Adrenal gland (tissue), 12 donors: Measurements from ENCODE around the gene STK38. TPM values are rescaled to one million over a fixed set of nuclear protein-coding genes. Genes with fewer than 3 reads are reported as not detected.
"Not testable (repeated sequence)": the region's sequence is repeated elsewhere in the genome, so short reads cannot be mapped to it uniquely, and the experiment has no call there.

ENCODE experiments used
- DNase-seq, 7 donors: peaks; one replicate each; pipeline ENCODE4 v3.0.0-alpha.2; 2019 to 2020
- H3K27ac ChIP-seq, 5 donors: fragments of 200-600 bp; sonication (generic) in 4 of 5; 1 replicate in 3 of 5; 2 replicates in 2 of 5; pipeline versions ENCODE4 v1.5.1 to v1.8.0; 2016 to 2020; ENCODE audit warnings: mild to moderate bottlenecking in 1 of 5
- H3K27me3 ChIP-seq: fragments of 200-600 bp; 2 replicates; pipeline ENCODE4 v1.8.0; 2021
- H3K36me3 ChIP-seq, 2 donors: fragments of 200-600 bp; replicated peaks in 1 of 2; 1 replicate in 1 of 2; 2 replicates in 1 of 2; pipeline versions ENCODE4 v1.5.1 to v1.8.0; 2018 to 2022
- H3K4me1 ChIP-seq, 2 donors: fragments of 200-600 bp; replicated peaks in 1 of 2; 1 replicate in 1 of 2; 2 replicates in 1 of 2; pipeline versions ENCODE4 v1.5.1 to v1.8.0; 2018 to 2021
- H3K4me3 ChIP-seq, 4 donors: fragments of 200-600 bp; sonication (generic) in 3 of 4; one replicate each; pipeline ENCODE4 v1.5.1; 2016 to 2018
- H3K9me3 ChIP-seq, 3 donors: fragments of 200-600 bp; sonication (generic) in 1 of 3; replicated peaks in 1 of 3; 1 replicate in 2 of 3; 2 replicates in 1 of 3; pipeline versions ENCODE4 v1.5.1 to v1.8.0; 2016 to 2021
- CTCF ChIP-seq, 6 experiments: fragments of 450-650 bp in 4 of 6; fragments of 200-600 bp in 2 of 6; sonication (generic) in 1 of 6; IDR thresholded peaks; 1 replicate in 5 of 6; 2 replicates in 1 of 6; pipeline versions ENCODE4 v1.5.1 to v1.8.0; 2016 to 2021; ENCODE audit warnings: antibody characterized with exemption in 6 of 6, mild to moderate bottlenecking in 2 of 6, moderate library complexity in 1 of 6
- POLR2A ChIP-seq, 2 donors: fragments of 450-650 bp; IDR thresholded peaks; one replicate each; pipeline ENCODE4 v1.6.1; 2017; ENCODE audit warnings: antibody characterized with exemption in 2 of 2, mild to moderate bottlenecking in 2 of 2, moderate library complexity in 1 of 2
- WGBS, 4 donors: extraction: QIAGEN DNeasy Blood & Tissue Kit in 2 of 4; methylation state at CpG; one replicate each; pipeline versions ENCODE4 v1.1.5 to v1.1.7; 2013 to 2017; 5-methylcytosine and 5-hydroxymethylcytosine counted together
- intact Hi-C, 2 donors: fragments of 100-400 bp; cut with DNase I; formaldehyde crosslinking; loops; one replicate each; pipeline versions ENCODE4 v1.14.1 to v1.15.0; 2022 to 2023
- polyA plus RNA-seq, 3 donors: library from polyadenylated mRNA; stranded (reverse); fragments of 200-250 nt in 2 of 3; fragments of 350-450 nt in 1 of 3; fragmentation: Illumina TruSeq in 1 of 3; extraction: RNeasy Lipid Tissue Mini Kit (QIAGEN cat#74804) in 1 of 3; gene quantifications; one replicate each; pipeline ENCODE4 v1.2.3, GENCODE V29; 2013 to 2014
- total RNA-seq, 9 donors: library from RNA; depleted of rRNA in 4 of 9; stranded (reverse); fragments of >200 nt in 4 of 9; fragments of 120-200 nt in 1 of 9; fragmentation: NEBNext Ultra II Directional in 1 of 9; extraction: Animal tissue kit (Norgen Biotek cat#: 25700) in 1 of 9; gene quantifications; one replicate each; pipeline versions ENCODE4 v1.1.0 to v1.2.4, GENCODE V29; 2013 to 2023
- donor health status: healthy with polysubstance abuse.
- donor health status: Bipolar disorder and iron deficiency.
- donor health status: DM: yes; HTN: yes; CAD: no.
- donor health status: DM: no; HTN: no; CAD: no.
- donor health status: DM: no; HTN: no; CAD: no.
- donor health status: DM: yes; HTN: yes; CAD: no.

The STK38 gene
- total and polyA plus RNA-seq, 12 donors = 7.4 to 21.3 (median 13.2) TPM

- Histone ChIP-seq H3K9me3 (no peaks in the 10 kb centered on the region), H3K4me3 (no peak overlapping the region), H3K36me3 (peaks cover 0 to 22% of the 10 kb centered on the region in 2 donors), H3K4me1 (peaks cover 0 to 18% of the 10 kb centered on the region in 2 donors), H3K27me3 (no peaks in the 10 kb centered on the region), H3K27ac (no peak overlapping the region)
- no peak for DNase-seq
- intact Hi-C loops = no loop called here
- WGBS, 4 donors = 88 to 91% (median 90%) methylated on average over 4 of the region's 4 CpGs
- TF ChIP-seq POLR2A (IDR thresholded peaks at IDR 0.05) (no peak), CTCF (IDR thresholded peaks at IDR 0.05) (no peak)
These were observed 57.9 kb downstream of the STK38 start for GRCh38 chr6:36489426-36489825.

GRCh38 chr6:36488221-36488620 lies 59.1 kb downstream of the STK38 start:
- H3K9me3 ChIP-seq = no peaks in the 10 kb centered on the region
- peaks cover 0 to 18% of the 10 kb centered on the region in 2 donors for H3K4me1 ChIP-seq
- H3K36me3 ChIP-seq = peaks cover 0 to 24% of the 10 kb centered on the region in 2 donors
- DNase-seq = peak in 1 of 7 donors; percentile 24
- no peak overlapping the region for H3K27ac ChIP-seq
- intact Hi-C loops = no loop called here
- no peak overlapping the region for H3K4me3 ChIP-seq
- TF ChIP-seq POLR2A (IDR thresholded peaks at IDR 0.05) (no peak), CTCF (IDR thresholded peaks at IDR 0.05) (no peak)
- H3K27me3 ChIP-seq = no peaks in the 10 kb centered on the region

GRCh38 chr6:36487698-36488097 lies 59.6 kb downstream of the STK38 start:
- 68 to 87% (median 76%) methylated on average over 1 of the region's 1 CpG for WGBS, 4 donors
- TF ChIP-seq CTCF (IDR thresholded peaks at IDR 0.05) (no peak), POLR2A (IDR thresholded peaks at IDR 0.05) (no peak)
- H3K4me1 ChIP-seq = peaks cover 0 to 18% of the 10 kb centered on the region in 2 donors
- intact Hi-C loops = no loop called here
- peaks cover 0 to 24% of the 10 kb centered on the region in 2 donors for H3K36me3 ChIP-seq
- no peak overlapping the region for H3K27ac ChIP-seq
- H3K27me3 ChIP-seq = no peaks in the 10 kb centered on the region
- DNase-seq = no peak
- no peaks in the 10 kb centered on the region for H3K9me3 ChIP-seq
- H3K4me3 ChIP-seq = no peak overlapping the region

GRCh38 chr6:36484736-36485135 lies 62.5 kb downstream of the STK38 start:
- Histone ChIP-seq H3K27me3 (no peaks in the 10 kb centered on the region), H3K9me3 (no peaks in the 10 kb centered on the region), H3K36me3 (peaks cover 0 to 49% of the 10 kb centered on the region in 2 donors), H3K27ac (no peak overlapping the region), H3K4me1 (peaks cover 0 to 18% of the 10 kb centered on the region in 2 donors), H3K4me3 (no peak overlapping the region)
- TF ChIP-seq POLR2A (IDR thresholded peaks at IDR 0.05) = no peak
- TF ChIP-seq CTCF (IDR thresholded peaks at IDR 0.05) = no peak
- DNase-seq = no peak
- WGBS, 4 donors = 85 to 97% (median 88%) methylated on average over 5 of the region's 5 CpGs
- intact Hi-C loops = no loop called here

GRCh38 chr6:36483326-36483725 lies 64.0 kb downstream of the STK38 start:
- intact Hi-C loops, H3K27me3 ChIP-seq, H3K27ac ChIP-seq, H3K4me1 ChIP-seq, H3K4me3 ChIP-seq, DNase-seq, H3K9me3 ChIP-seq: not testable (repeated sequence)
- peaks cover 0 to 50% of the 10 kb centered on the region in 2 donors for H3K36me3 ChIP-seq
- WGBS, 4 donors = 90 to 97% (median 93%) methylated on average over 5 of the region's 5 CpGs
